Fibroblast of pulmonary artery (primary cell): Measurements from ENCODE around the gene ABLIM2.

Experiments
- DNase-seq: peaks from one replicate; pipeline ENCODE4 v3.0.0-alpha.2; 2010; ENCODE audit warnings: low read depth
- H3K4me3 ChIP-seq: replicated peaks from 2 replicates; pipeline ENCODE4 v1.5.1; 2011; ENCODE audit warnings: low read depth, mild to moderate bottlenecking, control low read depth, low read length, moderate library complexity
- TF ChIP-seq, protein P1 (sequence below): IDR thresholded peaks from 2 replicates; pipeline ENCODE4 v1.5.1; 2011; ENCODE audit warnings: mild to moderate bottlenecking, control low read depth, low read length, inconsistent platforms; ENCODE audit errors: missing control alignments

ABLIM2 gene

DNA sequence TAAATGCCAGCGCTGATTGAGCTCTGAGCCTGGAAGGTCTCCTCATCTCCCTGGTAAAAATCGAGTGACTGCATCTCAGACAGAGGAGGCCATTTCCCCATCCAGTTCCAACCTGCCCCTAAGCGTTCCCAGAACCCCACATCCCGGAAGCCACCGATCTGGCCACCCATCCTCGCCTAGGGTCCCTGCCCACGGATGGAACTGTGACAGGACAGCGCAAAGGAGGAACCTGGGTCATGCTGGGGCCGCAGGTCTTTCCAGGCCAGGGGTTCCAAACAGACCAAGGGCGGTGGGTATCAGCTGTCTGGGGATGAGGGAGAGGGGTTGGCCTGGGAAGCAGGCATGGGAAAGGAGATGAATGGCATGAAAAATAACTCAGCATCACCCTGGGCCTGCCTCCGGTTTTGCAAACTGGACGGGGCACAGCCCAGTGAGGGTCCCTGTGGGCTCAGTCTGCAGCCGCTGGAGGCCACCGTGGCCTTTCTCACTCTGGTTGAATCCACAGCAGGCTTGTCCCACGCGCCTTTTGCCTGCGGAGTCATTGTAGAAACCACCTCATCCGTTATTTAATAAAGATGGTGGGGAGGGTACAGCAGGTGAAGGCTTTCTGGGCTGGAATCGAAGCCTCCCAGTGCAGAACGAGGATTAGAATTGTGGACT, 49.1 kb downstream of the ABLIM2 start:
- no peak overlapping the region for H3K4me3 ChIP-seq
- TF ChIP-seq, protein P1, sequence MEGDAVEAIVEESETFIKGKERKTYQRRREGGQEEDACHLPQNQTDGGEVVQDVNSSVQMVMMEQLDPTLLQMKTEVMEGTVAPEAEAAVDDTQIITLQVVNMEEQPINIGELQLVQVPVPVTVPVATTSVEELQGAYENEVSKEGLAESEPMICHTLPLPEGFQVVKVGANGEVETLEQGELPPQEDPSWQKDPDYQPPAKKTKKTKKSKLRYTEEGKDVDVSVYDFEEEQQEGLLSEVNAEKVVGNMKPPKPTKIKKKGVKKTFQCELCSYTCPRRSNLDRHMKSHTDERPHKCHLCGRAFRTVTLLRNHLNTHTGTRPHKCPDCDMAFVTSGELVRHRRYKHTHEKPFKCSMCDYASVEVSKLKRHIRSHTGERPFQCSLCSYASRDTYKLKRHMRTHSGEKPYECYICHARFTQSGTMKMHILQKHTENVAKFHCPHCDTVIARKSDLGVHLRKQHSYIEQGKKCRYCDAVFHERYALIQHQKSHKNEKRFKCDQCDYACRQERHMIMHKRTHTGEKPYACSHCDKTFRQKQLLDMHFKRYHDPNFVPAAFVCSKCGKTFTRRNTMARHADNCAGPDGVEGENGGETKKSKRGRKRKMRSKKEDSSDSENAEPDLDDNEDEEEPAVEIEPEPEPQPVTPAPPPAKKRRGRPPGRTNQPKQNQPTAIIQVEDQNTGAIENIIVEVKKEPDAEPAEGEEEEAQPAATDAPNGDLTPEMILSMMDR, result no peak
- no peak for DNase-seq

DNA sequence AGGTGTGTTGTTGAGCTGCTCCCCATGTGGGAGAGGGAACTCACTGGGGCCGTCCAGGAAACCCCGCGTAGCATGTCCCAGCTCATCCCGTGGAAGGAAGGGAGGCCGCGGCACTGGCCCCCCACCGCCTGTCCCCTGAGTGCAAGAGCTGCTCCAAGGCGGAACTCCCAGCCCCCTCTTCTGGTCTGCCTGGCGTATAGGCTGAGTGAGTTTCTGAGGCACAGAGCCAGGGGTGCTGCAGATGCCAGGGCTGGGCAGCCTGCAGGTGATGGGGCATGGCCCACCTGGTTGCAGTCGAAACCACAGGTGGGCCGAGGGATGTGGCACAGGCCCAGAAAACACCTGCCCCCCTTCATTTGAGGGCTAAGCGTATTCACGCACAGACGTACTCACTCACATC, 49.6 kb downstream of the ABLIM2 start:
- TF ChIP-seq, protein P1, result no peak
- no peak for DNase-seq
- H3K4me3 ChIP-seq, result no peak overlapping the region

DNA sequence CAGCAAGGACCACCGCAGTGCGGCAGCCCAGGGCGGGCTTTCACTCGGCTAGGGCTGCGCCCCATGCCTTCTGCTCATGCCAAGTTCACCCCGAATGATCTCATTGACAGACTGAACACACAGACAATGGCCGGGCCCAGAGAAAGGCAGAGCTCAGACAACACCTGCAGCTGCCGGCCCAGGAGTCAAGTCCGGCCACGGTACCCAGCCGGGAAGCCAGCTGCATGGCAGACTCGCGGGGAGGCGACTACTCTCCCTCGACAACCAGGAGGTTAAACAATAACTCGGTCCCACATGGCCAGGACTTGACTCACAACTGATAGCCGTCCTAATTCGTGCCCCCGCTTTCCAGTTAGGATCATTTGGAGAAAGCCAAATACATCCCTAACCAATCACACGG, 50.4 kb downstream of the ABLIM2 start:
- DNase-seq, result no peak
- TF ChIP-seq, protein P1, result no peak
- H3K4me3 ChIP-seq, result no peak overlapping the region

DNA sequence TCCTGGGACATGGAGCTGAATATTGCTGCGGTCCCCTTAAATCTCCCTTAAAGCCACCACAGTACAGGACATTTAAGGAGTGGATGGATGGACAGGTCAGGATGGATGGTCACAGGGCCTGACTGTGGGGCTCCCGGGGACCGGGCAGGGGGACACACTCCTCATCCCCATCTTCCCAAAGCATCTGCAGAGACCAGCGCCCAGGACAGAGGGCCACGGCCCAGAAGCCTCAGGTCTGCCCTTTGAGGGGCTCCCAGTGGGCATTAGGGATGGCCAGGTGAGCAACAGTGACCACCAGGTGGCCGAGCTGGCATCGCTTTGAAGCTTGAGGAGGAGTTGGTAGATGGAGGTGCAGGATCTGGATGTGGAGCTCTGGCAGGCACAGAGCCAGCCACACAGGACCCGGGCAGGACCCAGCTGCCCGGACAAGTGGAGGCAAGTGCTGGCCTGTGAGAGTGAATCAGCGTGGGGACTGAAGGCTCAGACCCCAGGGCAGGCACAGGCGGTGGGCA, 51.4 kb downstream of the ABLIM2 start:
- DNase-seq, result no peak
- TF ChIP-seq, protein P1, result no peak
- no peak overlapping the region for H3K4me3 ChIP-seq

DNA sequence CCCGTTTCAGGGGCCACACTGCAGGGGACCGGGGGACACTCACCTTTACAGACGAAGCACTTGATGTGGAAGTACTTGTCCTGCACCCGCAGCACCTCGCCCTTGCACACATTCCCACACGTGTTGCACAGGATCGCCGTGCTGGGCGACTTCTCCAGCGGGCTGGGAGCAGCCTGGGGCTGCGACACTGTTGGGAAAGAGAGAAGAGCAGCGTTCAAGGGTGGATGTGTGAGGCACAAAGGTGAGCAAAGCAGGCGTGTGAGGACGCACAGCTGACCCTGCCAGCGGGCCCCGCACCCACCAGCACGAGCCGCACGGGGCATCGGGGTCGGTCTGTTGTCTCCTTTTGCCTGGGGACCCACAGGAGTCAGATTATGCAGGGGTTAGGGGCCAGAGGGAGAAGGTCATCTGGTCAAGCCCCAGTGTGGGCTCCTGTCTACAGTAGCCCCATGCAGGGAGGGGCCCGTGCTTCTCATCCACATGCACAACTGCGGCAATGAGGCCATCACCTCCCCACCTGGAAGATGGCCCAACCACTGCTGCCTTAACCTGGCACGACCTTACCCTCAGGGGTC, 52.1 kb downstream of the ABLIM2 start:
- DNase-seq, result no peak
- H3K4me3 ChIP-seq, result no peak overlapping the region
- TF ChIP-seq, protein P1, result no peak

DNA sequence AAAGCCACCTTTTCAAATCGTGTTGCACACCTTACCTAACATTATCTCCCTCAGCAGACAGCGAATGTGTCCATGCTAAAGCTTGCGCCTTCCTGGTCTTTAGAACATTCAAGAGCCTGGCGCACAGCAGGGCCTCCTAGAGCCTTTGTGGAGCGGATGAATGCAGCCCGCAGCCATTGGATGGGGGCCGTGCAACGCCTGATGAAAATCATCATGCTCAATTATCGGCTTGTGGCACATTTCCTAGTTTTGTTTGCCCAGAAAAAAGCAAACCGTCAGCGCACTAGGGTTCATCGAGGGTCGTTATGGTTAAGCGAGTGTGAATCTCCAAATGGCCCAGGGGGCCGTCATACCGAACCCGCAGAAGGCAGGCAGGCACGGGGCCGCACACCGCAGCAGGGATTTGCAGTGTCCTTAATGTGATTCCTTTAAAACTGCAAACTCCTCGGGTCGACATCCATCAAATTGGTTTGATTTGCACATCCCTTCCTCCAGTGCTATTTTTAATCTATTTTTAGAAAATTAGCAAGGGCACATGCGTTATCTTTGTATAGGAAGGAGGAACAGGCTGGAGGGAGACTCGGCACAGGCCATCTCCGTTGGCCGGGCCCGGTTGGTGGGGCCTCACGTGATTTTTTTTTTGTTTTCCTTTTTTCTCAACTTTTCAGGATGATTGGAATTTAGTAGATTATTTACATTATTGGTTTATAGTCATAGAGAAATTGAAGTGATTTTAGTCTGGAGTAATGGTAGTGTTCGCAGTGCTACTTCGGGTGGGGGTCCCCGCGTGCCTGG, 53.1 kb downstream of the ABLIM2 start:
- no peak for DNase-seq
- no peak overlapping the region for H3K4me3 ChIP-seq
- TF ChIP-seq, protein P1, result no peak
